HCT116 (cell line): ENCODE results near the gene CIB4. TPM values are rescaled to one million over a fixed set of nuclear protein-coding genes. Genes with fewer than 3 reads are reported as not detected.

Source experiments
- ATAC-seq: fragments of 200-7000 bp; cut with Tn5 transposase; 2 replicates; pipeline ENCODE4 v1.9.1; 2020; ENCODE audit warnings: mild to moderate bottlenecking, moderate library complexity
- BruUV-seq: library from RNA; stranded (reverse); fragments of 400-500 nt; replicated peaks from 2 replicates; lab custom pipeline; 2021; lab: Mats Ljungman, UMichigan
- CTCF ChIA-PET: fragments of 300-600 bp; sonication (Branson Sonifier 250); formaldehyde crosslinking; loops from one replicate; lab custom pipeline; 2021; ENCODE audit warnings: antibody characterized with exemption; lab: Charles Lee
- POLR2A ChIA-PET: fragments of 300-600, 350-600 bp; sonication (Branson Sonifier 250); formaldehyde crosslinking; loops from one replicate; lab custom pipeline; 2021; ENCODE audit warnings: antibody characterized with exemption; lab: Charles Lee
- RAD21 ChIA-PET, 2 experiments: fragments of 300-600 bp; sonication (Branson Sonifier 250); formaldehyde crosslinking; loops; one replicate each; lab custom pipeline; 2023; ENCODE audit warnings: low total read pairs in 2 of 2; ENCODE audit not compliant: uncharacterized antibody in 2 of 2, unreplicated experiment in 2 of 2, low non-redundant PET in 1 of 2; lab: Charles Lee
- DNase-seq: peaks from one replicate; pipeline ENCODE4 v3.0.0-alpha.2; 2010; ENCODE audit warnings: low read depth, low spot score
- H2AFZ ChIP-seq: fragments of 200-600 bp; shearing (Covaris generic), sonication (generic); 2 replicates; pipeline ENCODE4 v1.6.1; 2017; ENCODE audit warnings: low read depth, mixed run types, mixed read lengths, antibody characterized with exemption, low read length; ENCODE audit not compliant: poor library complexity, severe bottlenecking
- H3K27ac ChIP-seq: 2 replicates; pipeline ENCODE4 v1.5.1; 2012; ENCODE audit warnings: low read depth, low read length
- H3K27me3 ChIP-seq: fragments of 200-600 bp; sonication (generic); 2 replicates; pipeline ENCODE4 v1.6.1; 2016; ENCODE audit warnings: mixed run types, low read length, mixed read lengths; ENCODE audit not compliant: insufficient read depth
- H3K36me3 ChIP-seq, 2 experiments: fragments of 200-500 bp in 1 of 2; fragments of 200-600 bp in 1 of 2; sonication (Bioruptor generic) in 1 of 2; sonication (generic) in 1 of 2; 2 replicates each; pipeline versions ENCODE4 v1.5.1 to v1.6.1; 2014 to 2016; ENCODE audit warnings: low read length in 2 of 2, inconsistent platforms in 1 of 2, mixed read lengths in 1 of 2, mixed run types in 1 of 2; ENCODE audit not compliant: insufficient read depth in 2 of 2, control insufficient read depth in 1 of 2
- H3K4me1 ChIP-seq, 2 experiments: fragments of 200-600 bp in 1 of 2; sonication (generic) in 1 of 2; 2 replicates each; pipeline versions ENCODE4 v1.5.1 to v1.6.1; 2012 to 2017; ENCODE audit warnings: low read length in 2 of 2, inconsistent platforms in 1 of 2, mild to moderate bottlenecking in 1 of 2, mixed read lengths in 1 of 2, mixed run types in 1 of 2, moderate library complexity in 1 of 2; ENCODE audit not compliant: insufficient read depth in 2 of 2, control insufficient read depth in 1 of 2
- H3K4me2 ChIP-seq: fragments of 200-600 bp; sonication (generic); 2 replicates; pipeline ENCODE4 v1.6.1; 2017; ENCODE audit warnings: mixed run types, low read length, mixed read lengths
- H3K4me3 ChIP-seq, 2 experiments: fragments of 200-600 bp in 1 of 2; sonication (generic) in 1 of 2; replicated peaks in 1 of 2; 2 replicates each; pipeline ENCODE4 v1.5.1; 2011 to 2016; ENCODE audit warnings: low read length in 2 of 2, control low read depth in 1 of 2, low read depth in 1 of 2, mild to moderate bottlenecking in 1 of 2, mixed read lengths in 1 of 2, mixed run types in 1 of 2
- H3K79me2 ChIP-seq: fragments of 200-600 bp; sonication (generic); 2 replicates; pipeline ENCODE4 v1.6.1; 2017; ENCODE audit warnings: mild to moderate bottlenecking, mixed run types, low read length, moderate library complexity, mixed read lengths; ENCODE audit not compliant: insufficient read depth
- H3K9ac ChIP-seq: fragments of 200-600 bp; sonication (generic); 2 replicates; pipeline ENCODE4 v1.6.1; 2016; ENCODE audit warnings: low read length, mixed read lengths
- H3K9me2 ChIP-seq: fragments of 200-600 bp; sonication (generic), shearing (Covaris generic); 2 replicates; pipeline ENCODE4 v1.6.1; 2017; ENCODE audit warnings: mixed run types, mild to moderate bottlenecking, moderate library complexity; ENCODE audit not compliant: insufficient read depth
- H3K9me3 ChIP-seq, 2 experiments: fragments of 200-500 bp in 1 of 2; fragments of 200-600 bp in 1 of 2; sonication (Bioruptor generic) in 1 of 2; sonication (generic) in 1 of 2; 2 replicates each; pipeline ENCODE4 v1.6.1; 2014 to 2017; ENCODE audit warnings: low read length in 2 of 2, mixed read lengths in 2 of 2, inconsistent platforms in 1 of 2, low read depth in 1 of 2, mild to moderate bottlenecking in 1 of 2, mixed run types in 1 of 2, moderate library complexity in 1 of 2; ENCODE audit not compliant: control insufficient read depth in 1 of 2, insufficient read depth in 1 of 2
- H4K20me1 ChIP-seq: fragments of 200-600 bp; sonication (generic), shearing (Covaris generic); 2 replicates; pipeline ENCODE4 v1.6.1; 2017; ENCODE audit warnings: mixed run types, mild to moderate bottlenecking, moderate library complexity; ENCODE audit not compliant: insufficient read depth
- CBX3 ChIP-seq: IDR thresholded peaks from 2 replicates; pipeline ENCODE4 v1.6.1; 2012; ENCODE audit warnings: low read depth
- EZH2phosphoT487 ChIP-seq: fragments of 200-600 bp; IDR thresholded peaks from 2 replicates; pipeline ENCODE4 v1.6.1; 2018; ENCODE audit warnings: antibody characterized with exemption, borderline replicate concordance
- JUND ChIP-seq: IDR thresholded peaks from 2 replicates; pipeline ENCODE4 v1.6.1; 2012
- POLR2A ChIP-seq: IDR thresholded peaks from 2 replicates; pipeline ENCODE4 v1.7.0; 2011; ENCODE audit warnings: borderline replicate concordance; ENCODE audit not compliant: insufficient read depth, insufficient read length; ENCODE audit errors: extremely low read depth
- SP1 ChIP-seq: IDR thresholded peaks from 2 replicates; pipeline ENCODE4 v1.6.1; 2012; ENCODE audit warnings: low read depth
- YY1 ChIP-seq: IDR thresholded peaks from 2 replicates; pipeline ENCODE4 v1.6.1; 2011; ENCODE audit warnings: low read length, low read depth, moderate library complexity, mild to moderate bottlenecking; ENCODE audit not compliant: insufficient replicate concordance; ENCODE audit errors: extremely low read depth
- ZBTB33 ChIP-seq: IDR thresholded peaks from 2 replicates; pipeline ENCODE4 v1.6.1; 2011; ENCODE audit warnings: mild to moderate bottlenecking, low read length, moderate library complexity; ENCODE audit not compliant: insufficient replicate concordance; ENCODE audit errors: extremely low read depth
- ZFX ChIP-seq: fragments of 450-650 bp; IDR thresholded peaks from 2 replicates; pipeline ENCODE4 v1.6.1; 2017
- ZNF274 ChIP-seq: fragments of 200-500 bp; sonication (Bioruptor generic); IDR thresholded peaks from 2 replicates; pipeline ENCODE4 v1.6.1; 2014; ENCODE audit warnings: mild to moderate bottlenecking, low read depth, low read length, inconsistent platforms
- intact Hi-C: fragments of 100-400 bp; cut with micrococcal nuclease; formaldehyde crosslinking; loops from 2 replicates; pipeline ENCODE4 v1.10.0; 2022
- total RNA-seq: library from RNA; stranded (reverse); gene quantifications from one replicate; pipeline ENCODE4 v1.2.1, GENCODE V29; 2021; ENCODE audit not compliant: unreplicated experiment
- TF ChIP-seq, protein P1 (sequence below): IDR thresholded peaks from 2 replicates; pipeline ENCODE4 v1.6.1; 2012
- TF ChIP-seq, protein P2 (sequence below): IDR thresholded peaks from 2 replicates; pipeline ENCODE4 v1.6.1; 2012

The CIB4 gene
- total RNA-seq, 1 experiment from 2014 or later = not detected

- Histone ChIP-seq H3K27ac (no peak overlapping the region), H3K4me3 (no peak overlapping the region), H4K20me1 (no peaks in the 10 kb centered on the region), H3K79me2 (no peaks in the 10 kb centered on the region), H2AFZ (no peak overlapping the region), H3K4me2 (no peak overlapping the region), H3K27me3 (no peaks in the 10 kb centered on the region), H3K9me3 (no peaks in the 10 kb centered on the region), H3K36me3 (no peaks in the 10 kb centered on the region), H3K9me2 (no peaks in the 10 kb centered on the region), H3K4me1 (peaks cover 0 to 11% of the 10 kb centered on the region in 2 experiments; a peak in 1 of 4 replicates), H3K9ac (no peak overlapping the region)
- DNase-seq = no peak
- intact Hi-C loops = loop anchor here (10.0 kb wide), 2 partner anchors 341 to 621 kb away; no protein-coding TSS in a partner anchor
- CTCF ChIA-PET = interaction anchor here (0.9 to 3.5 kb wide), 2 partner anchors 55 to 169 kb away, joined by 4 to 30 read pairs; no protein-coding TSS in a partner anchor
- RAD21 ChIA-PET = no interaction called here
- TF ChIP-seq ZBTB33 (no peak), CBX3 (no peak), ZFX (no peak), JUND (no peak), EZH2phosphoT487 (no peak), YY1 (no peak), POLR2A (no peak), ZNF274 (no peak), SP1 (no peak)
- TF ChIP-seq, protein P1, sequence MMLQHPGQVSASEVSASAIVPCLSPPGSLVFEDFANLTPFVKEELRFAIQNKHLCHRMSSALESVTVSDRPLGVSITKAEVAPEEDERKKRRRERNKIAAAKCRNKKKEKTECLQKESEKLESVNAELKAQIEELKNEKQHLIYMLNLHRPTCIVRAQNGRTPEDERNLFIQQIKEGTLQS = no peak
- TF ChIP-seq, protein P2, sequence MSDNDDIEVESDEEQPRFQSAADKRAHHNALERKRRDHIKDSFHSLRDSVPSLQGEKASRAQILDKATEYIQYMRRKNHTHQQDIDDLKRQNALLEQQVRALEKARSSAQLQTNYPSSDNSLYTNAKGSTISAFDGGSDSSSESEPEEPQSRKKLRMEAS = no peak
- no TSS peak for BruUV-seq
- no peak for ATAC-seq
- POLR2A ChIA-PET = no interaction called here
These were observed 65.2 kb downstream of the CIB4 start for GRCh38 chr2:26575836-26576564.
